Chondrocyte (in vitro differentiated cells): ENCODE results near the gene RBM23. TPM values are rescaled to one million over a fixed set of nuclear protein-coding genes. Genes with fewer than 3 reads are reported as not detected.

Experiments
- DNase-seq: peaks from one replicate; pipeline ENCODE4 v3.0.0; 2021; ENCODE audit warnings: mixed read lengths, low spot score
- H3K27ac Mint-ChIP-seq: one replicate; pipeline ENCODE4 v1.8.0; 2021; ENCODE audit warnings: mild to moderate bottlenecking, moderate library complexity, mixed read lengths; ENCODE audit not compliant: unreplicated experiment
- H3K27me3 Mint-ChIP-seq: 2 replicates; pipeline ENCODE4 v1.8.0; 2021; ENCODE audit warnings: low read depth, mixed read lengths
- H3K36me3 Mint-ChIP-seq: 2 replicates; pipeline ENCODE4 v1.8.0; 2021; ENCODE audit warnings: low read depth, mixed read lengths
- H3K4me1 Mint-ChIP-seq: 2 replicates; pipeline ENCODE4 v1.8.0; 2021; ENCODE audit warnings: low read depth, mild to moderate bottlenecking, mixed read lengths
- H3K4me3 Mint-ChIP-seq: one replicate; pipeline ENCODE4 v1.8.0; 2021; ENCODE audit warnings: mild to moderate bottlenecking, moderate library complexity, mixed read lengths; ENCODE audit not compliant: unreplicated experiment
- H3K9me3 Mint-ChIP-seq: 2 replicates; pipeline ENCODE4 v1.8.0; 2021; ENCODE audit warnings: low read depth, mixed read lengths
- total RNA-seq: library from RNA; stranded (reverse); gene quantifications from 3 replicates; pipeline ENCODE4 v1.2.1, GENCODE V29; 2021
- TF ChIP-seq, protein P1 (sequence below): fragments of 200-600 bp; sonication (generic); IDR thresholded peaks from 2 replicates; pipeline ENCODE4 v1.5.0; 2021; ENCODE audit warnings: antibody characterized with exemption, mild to moderate bottlenecking, moderate library complexity

Gene RBM23
- total RNA-seq, 1 donor from 2014 or later, result 53.1 TPM

DNA sequence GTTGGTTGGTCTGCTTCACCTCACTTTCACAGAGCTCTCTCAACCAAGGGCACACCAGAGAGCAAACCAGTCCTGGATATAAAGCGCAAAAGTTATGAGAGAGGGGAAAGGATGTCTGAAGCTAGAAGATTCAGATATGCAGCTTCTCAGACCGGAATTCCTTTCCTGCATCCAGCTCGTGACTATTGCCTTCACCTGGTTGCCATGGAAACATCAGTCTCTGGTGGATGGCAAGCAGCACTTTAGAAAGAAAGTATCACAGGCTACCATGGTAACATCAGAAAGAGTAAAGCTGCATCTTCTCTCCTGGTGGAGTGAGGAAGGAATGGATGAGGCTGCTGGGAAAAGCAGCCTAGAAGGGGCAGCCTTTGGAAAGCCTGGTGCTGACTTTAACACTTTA is 22.2 kb downstream of the RBM23 start:
- TF ChIP-seq, protein P1, sequence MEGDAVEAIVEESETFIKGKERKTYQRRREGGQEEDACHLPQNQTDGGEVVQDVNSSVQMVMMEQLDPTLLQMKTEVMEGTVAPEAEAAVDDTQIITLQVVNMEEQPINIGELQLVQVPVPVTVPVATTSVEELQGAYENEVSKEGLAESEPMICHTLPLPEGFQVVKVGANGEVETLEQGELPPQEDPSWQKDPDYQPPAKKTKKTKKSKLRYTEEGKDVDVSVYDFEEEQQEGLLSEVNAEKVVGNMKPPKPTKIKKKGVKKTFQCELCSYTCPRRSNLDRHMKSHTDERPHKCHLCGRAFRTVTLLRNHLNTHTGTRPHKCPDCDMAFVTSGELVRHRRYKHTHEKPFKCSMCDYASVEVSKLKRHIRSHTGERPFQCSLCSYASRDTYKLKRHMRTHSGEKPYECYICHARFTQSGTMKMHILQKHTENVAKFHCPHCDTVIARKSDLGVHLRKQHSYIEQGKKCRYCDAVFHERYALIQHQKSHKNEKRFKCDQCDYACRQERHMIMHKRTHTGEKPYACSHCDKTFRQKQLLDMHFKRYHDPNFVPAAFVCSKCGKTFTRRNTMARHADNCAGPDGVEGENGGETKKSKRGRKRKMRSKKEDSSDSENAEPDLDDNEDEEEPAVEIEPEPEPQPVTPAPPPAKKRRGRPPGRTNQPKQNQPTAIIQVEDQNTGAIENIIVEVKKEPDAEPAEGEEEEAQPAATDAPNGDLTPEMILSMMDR, result no peak
- H3K27ac Mint-ChIP-seq, result no peak overlapping the region
- H3K27me3 Mint-ChIP-seq, result no peaks in the 10 kb centered on the region
- peaks cover 20% of the 10 kb centered on the region for H3K4me1 Mint-ChIP-seq
- no peaks in the 10 kb centered on the region for H3K9me3 Mint-ChIP-seq
- H3K4me3 Mint-ChIP-seq, result no peak overlapping the region
- DNase-seq, result no peak
- H3K36me3 Mint-ChIP-seq, result peaks cover 8% of the 10 kb centered on the region

DNA sequence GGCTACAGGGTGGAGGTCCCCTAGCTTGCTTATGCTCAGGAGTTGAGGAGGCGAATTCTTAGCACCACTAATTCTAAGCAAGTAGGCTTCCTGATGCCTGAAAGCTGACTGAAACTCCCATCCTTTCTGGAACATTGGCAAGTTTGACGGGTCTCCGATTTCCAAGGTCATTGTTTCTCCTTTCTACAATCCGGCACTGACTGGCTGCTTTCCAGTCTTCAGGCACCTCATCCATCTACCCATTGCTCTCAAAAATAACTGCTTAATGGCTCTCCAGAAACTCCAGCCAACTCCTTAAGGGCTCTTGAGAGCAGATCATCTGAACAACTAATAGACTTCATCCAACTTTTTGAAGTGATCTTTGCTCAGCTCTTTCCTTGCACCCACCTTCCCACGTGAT is 22.6 kb downstream of the RBM23 start:
- Mint-ChIP-seq H3K27me3 (no peaks in the 10 kb centered on the region), H3K36me3 (peaks cover 6% of the 10 kb centered on the region)

DNA sequence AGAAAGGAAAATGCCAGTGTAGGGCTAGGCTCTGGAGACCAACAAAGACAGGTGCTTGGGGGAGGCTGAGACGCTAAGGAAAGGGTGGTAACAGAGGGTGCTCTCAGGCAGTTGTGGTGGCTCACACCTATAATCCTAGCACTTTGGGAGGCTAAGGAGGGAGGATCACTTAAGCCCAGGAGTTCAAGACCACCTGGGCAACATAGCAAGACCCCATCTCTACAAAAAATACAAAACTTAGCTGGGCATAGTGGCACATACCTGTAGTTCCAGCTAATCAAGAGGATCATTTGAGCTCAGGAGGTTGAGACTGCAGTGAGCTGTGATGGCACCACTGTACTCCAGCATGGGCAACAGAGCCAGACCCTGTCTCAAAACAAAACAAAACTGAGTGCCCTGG is 23.5 kb downstream of the RBM23 start:
- Mint-ChIP-seq H3K27ac (no peak overlapping the region), H3K4me1 (peaks cover 20% of the 10 kb centered on the region)
- TF ChIP-seq, protein P1, result no peak

More for the DNA sequence above, 22.6 kb downstream of the RBM23 start:
- peaks cover 20% of the 10 kb centered on the region for H3K4me1 Mint-ChIP-seq
- TF ChIP-seq, protein P1, result no peak
- no peak overlapping the region for H3K27ac Mint-ChIP-seq
- DNase-seq, result no peak
- no peak overlapping the region for H3K4me3 Mint-ChIP-seq
- no peaks in the 10 kb centered on the region for H3K9me3 Mint-ChIP-seq

DNA sequence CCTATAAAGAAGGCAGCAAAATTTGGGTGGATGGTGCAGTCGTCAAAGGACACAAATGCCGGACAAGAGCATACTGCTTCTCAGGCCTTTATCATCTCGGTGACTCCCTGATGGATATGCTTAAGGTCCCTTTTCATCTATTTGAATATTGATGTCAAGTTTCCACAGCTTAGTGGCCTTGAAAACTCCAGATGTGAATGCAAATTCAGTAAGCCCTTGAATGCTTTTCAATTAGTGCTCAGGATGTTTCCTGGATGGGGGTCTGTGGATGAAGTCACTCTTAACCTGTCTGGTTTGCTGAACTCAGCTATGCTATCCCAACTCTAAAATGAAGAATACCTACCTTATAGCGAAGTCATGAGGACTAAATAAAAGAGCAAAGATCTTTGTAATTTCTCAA is 25.2 kb downstream of the RBM23 start:
- Mint-ChIP-seq H3K27me3 (no peaks in the 10 kb centered on the region), H3K4me3 (no peak overlapping the region), H3K9me3 (no peaks in the 10 kb centered on the region), H3K4me1 (peaks cover 9% of the 10 kb centered on the region), H3K36me3 (peaks cover 2% of the 10 kb centered on the region), H3K27ac (no peak overlapping the region)
- TF ChIP-seq, protein P1, result no peak
- DNase-seq, result no peak

More for the DNA sequence above, 23.5 kb downstream of the RBM23 start:
- H3K9me3 Mint-ChIP-seq, result no peaks in the 10 kb centered on the region
- peaks cover 3% of the 10 kb centered on the region for H3K36me3 Mint-ChIP-seq
- no peak overlapping the region for H3K4me3 Mint-ChIP-seq
- no peaks in the 10 kb centered on the region for H3K27me3 Mint-ChIP-seq
- no peak for DNase-seq

DNA sequence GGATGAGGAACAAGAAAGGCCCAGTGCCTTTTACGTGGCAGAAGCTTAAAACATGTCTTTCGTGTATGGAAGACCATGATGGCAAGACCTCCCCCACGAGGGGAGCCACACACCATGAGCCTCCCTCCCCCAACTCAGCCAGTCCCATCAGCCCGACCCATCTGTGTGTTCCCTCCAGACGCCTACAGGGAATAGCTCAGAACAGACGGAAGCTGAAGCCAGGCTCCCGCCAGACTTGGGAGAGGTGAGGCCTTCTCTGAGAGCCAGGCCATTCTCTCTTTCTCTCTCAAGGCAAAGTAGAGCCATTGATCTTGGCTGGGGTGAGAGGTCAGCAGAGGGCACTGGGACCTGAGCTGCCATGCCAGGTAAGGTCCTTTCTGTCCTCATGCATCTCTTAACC is 26.5 kb downstream of the RBM23 start:
- no peaks in the 10 kb centered on the region for H3K27me3 Mint-ChIP-seq
- TF ChIP-seq, protein P1, result no peak
- DNase-seq, result no peak
- H3K36me3 Mint-ChIP-seq, result peaks cover 2% of the 10 kb centered on the region
- H3K9me3 Mint-ChIP-seq, result no peaks in the 10 kb centered on the region
- no peak overlapping the region for H3K4me3 Mint-ChIP-seq
- H3K27ac Mint-ChIP-seq, result no peak overlapping the region
- H3K4me1 Mint-ChIP-seq, result peaks cover 6% of the 10 kb centered on the region
